SU-DHL-6 (cell line): Measurements from ENCODE around the gene COPRS.

ENCODE experiments used
- H2AFZ ChIP-seq: fragments of 200-600 bp; sonication (generic); 2 replicates; pipeline ENCODE4 v1.6.1; 2014; ENCODE audit warnings: low read depth, mild to moderate bottlenecking, moderate library complexity, mixed read lengths, antibody characterized with exemption, low read length; ENCODE audit not compliant: severe bottlenecking
- H3F3A ChIP-seq: fragments of 200-600 bp; shearing (Covaris generic); 2 replicates; pipeline ENCODE4 v1.6.0; 2016; ENCODE audit warnings: antibody characterized with exemption, mild to moderate bottlenecking; ENCODE audit not compliant: insufficient read depth
- H3K27ac ChIP-seq: fragments of 200-600 bp; sonication (generic); 2 replicates; pipeline ENCODE4 v1.5.1; 2016; ENCODE audit warnings: low read depth, mild to moderate bottlenecking, low read length, moderate library complexity, mixed read lengths
- H3K27me3 ChIP-seq: fragments of 200-600 bp; sonication (generic), shearing (Covaris generic); 2 replicates; pipeline ENCODE4 v1.6.0; 2014; ENCODE audit warnings: mild to moderate bottlenecking, low read length
- H3K36me3 ChIP-seq: fragments of 200-600 bp; sonication (generic); 2 replicates; pipeline ENCODE4 v1.6.1; 2014; ENCODE audit warnings: mild to moderate bottlenecking, low read length, mixed read lengths
- H3K4me2 ChIP-seq: fragments of 300-600, 200-600 bp; shearing (Covaris generic), sonication (generic); 2 replicates; pipeline ENCODE4 v1.6.0; 2014; ENCODE audit warnings: low read length, low read depth, mild to moderate bottlenecking; ENCODE audit not compliant: poor library complexity, severe bottlenecking
- H3K4me3 ChIP-seq: fragments of 200-600 bp; sonication (generic); 2 replicates; pipeline ENCODE4 v1.5.1; 2014; ENCODE audit warnings: antibody characterized with exemption, low read length, mild to moderate bottlenecking, mixed read lengths; ENCODE audit not compliant: insufficient read depth, poor library complexity, severe bottlenecking
- H3K79me2 ChIP-seq: fragments of 200-600 bp; sonication (generic); 2 replicates; pipeline ENCODE4 v1.6.1; 2014; ENCODE audit warnings: mild to moderate bottlenecking, low read length, moderate library complexity; ENCODE audit not compliant: insufficient read depth
- H3K9ac ChIP-seq: fragments of 200-600 bp; sonication (generic); 2 replicates; pipeline ENCODE4 v1.7.0; 2014; ENCODE audit warnings: mild to moderate bottlenecking, low read length
- H3K9me2 ChIP-seq: fragments of 200-600 bp; sonication (generic); replicated peaks from 2 replicates; pipeline ENCODE4 v1.6.1; 2014; ENCODE audit warnings: low read length; ENCODE audit not compliant: insufficient read depth
- H3K9me3 ChIP-seq: fragments of 200-600 bp; sonication (generic); 2 replicates; pipeline ENCODE4 v1.6.1; 2014; ENCODE audit warnings: low read length, mixed read lengths; ENCODE audit not compliant: insufficient read depth
- H4K20me1 ChIP-seq: fragments of 200-600 bp; sonication (generic); 2 replicates; pipeline ENCODE4 v1.6.1; 2014; ENCODE audit warnings: low read depth, mild to moderate bottlenecking, antibody characterized with exemption, low read length, moderate library complexity, mixed read lengths
- CTCF ChIP-seq: fragments of 200-600 bp; sonication (generic); IDR thresholded peaks from one replicate; pipeline ENCODE4 v1.5.1; 2017; ENCODE audit warnings: antibody characterized with exemption, mild to moderate bottlenecking, low read length, moderate library complexity; ENCODE audit not compliant: insufficient read depth, poor library complexity, severe bottlenecking
- EZH2phosphoT487 ChIP-seq: fragments of 200-600 bp; sonication (generic), shearing (Covaris generic); conservative IDR thresholded peaks from 2 replicates; pipeline ENCODE4 v1.6.1; 2018; ENCODE audit warnings: mild to moderate bottlenecking, antibody characterized with exemption, low read length, moderate library complexity, mixed read lengths

COPRS gene

GRCh38 chr17:31835984-31836383 lies 23.1 kb downstream of the COPRS start:
- H2AFZ ChIP-seq, result no peak overlapping the region
- H3K36me3 ChIP-seq, result no peaks in the 10 kb centered on the region
- H3K27ac ChIP-seq, result no peak overlapping the region
- no peak overlapping the region for H3K4me3 ChIP-seq
- H3K9ac ChIP-seq, result no peak overlapping the region
- no peaks in the 10 kb centered on the region for H3K9me2 ChIP-seq
- TF ChIP-seq EZH2phosphoT487, result no peak
- no peak for TF ChIP-seq CTCF
- no peaks in the 10 kb centered on the region for H3K9me3 ChIP-seq
- H3K27me3 ChIP-seq, result no peaks in the 10 kb centered on the region
- H3F3A ChIP-seq, result no peaks in the 10 kb centered on the region
- no peaks in the 10 kb centered on the region for H4K20me1 ChIP-seq
- H3K79me2 ChIP-seq, result no peaks in the 10 kb centered on the region
- no peak overlapping the region for H3K4me2 ChIP-seq

GRCh38 chr17:31834448-31834847 lies 24.6 kb downstream of the COPRS start:
- H3K27ac ChIP-seq, result no peak overlapping the region
- TF ChIP-seq EZH2phosphoT487 (no peak), CTCF (no peak)
- H3K9ac ChIP-seq, result no peak overlapping the region
- no peaks in the 10 kb centered on the region for H3K27me3 ChIP-seq
- no peaks in the 10 kb centered on the region for H3F3A ChIP-seq
- no peaks in the 10 kb centered on the region for H3K79me2 ChIP-seq
- H3K9me3 ChIP-seq, result no peaks in the 10 kb centered on the region
- no peaks in the 10 kb centered on the region for H3K36me3 ChIP-seq
- H2AFZ ChIP-seq, result no peak overlapping the region
- H3K9me2 ChIP-seq, result no peaks in the 10 kb centered on the region
- H3K4me2 ChIP-seq, result no peak overlapping the region
- H4K20me1 ChIP-seq, result no peaks in the 10 kb centered on the region
- no peak overlapping the region for H3K4me3 ChIP-seq

- H3K9ac ChIP-seq, result no peak overlapping the region
- no peak overlapping the region for H3K4me2 ChIP-seq
- TF ChIP-seq CTCF, result no peak
- TF ChIP-seq EZH2phosphoT487, result no peak
- no peaks in the 10 kb centered on the region for H3K9me2 ChIP-seq
- H4K20me1 ChIP-seq, result no peaks in the 10 kb centered on the region
- H3K36me3 ChIP-seq, result no peaks in the 10 kb centered on the region
- H2AFZ ChIP-seq, result no peak overlapping the region
- no peaks in the 10 kb centered on the region for H3F3A ChIP-seq
- H3K27ac ChIP-seq, result no peak overlapping the region
- no peaks in the 10 kb centered on the region for H3K79me2 ChIP-seq
- H3K4me3 ChIP-seq, result no peak overlapping the region
- H3K9me3 ChIP-seq, result no peaks in the 10 kb centered on the region
- H3K27me3 ChIP-seq, result no peaks in the 10 kb centered on the region
These were observed 26.3 kb downstream of the COPRS start for GRCh38 chr17:31832746-31833145.
